Neutrophil (primary cell): ENCODE results near the gene CABLES1.

Source experiments
- H3K27ac ChIP-seq: fragments of 200-600 bp; sonication (generic); 2 replicates; pipeline ENCODE4 v1.5.1; 2016; ENCODE audit warnings: mild to moderate bottlenecking, moderate library complexity
- H3K27me3 ChIP-seq: fragments of 200-600 bp; sonication (generic); 2 replicates; pipeline ENCODE4 v1.6.0; 2016; ENCODE audit warnings: mild to moderate bottlenecking
- H3K36me3 ChIP-seq: fragments of 200-600 bp; sonication (generic); 2 replicates; pipeline ENCODE4 v1.5.1; 2017
- H3K4me1 ChIP-seq, 2 experiments: fragments of 200-600 bp in 1 of 2; sonication (generic) in 1 of 2; 1 replicate in 1 of 2; 2 replicates in 1 of 2; pipeline versions ENCODE4 v1.5.1 to v1.6.1; 2013 to 2016; ENCODE audit warnings: low read depth in 1 of 2, low read length in 1 of 2, mild to moderate bottlenecking in 1 of 2, moderate library complexity in 1 of 2; ENCODE audit not compliant: control insufficient read depth in 1 of 2, insufficient read depth in 1 of 2
- H3K4me3 ChIP-seq, 2 experiments: fragments of 200-600 bp in 1 of 2; sonication (generic) in 1 of 2; 1 replicate in 1 of 2; 2 replicates in 1 of 2; pipeline ENCODE4 v1.5.1; 2013 to 2016; ENCODE audit warnings: low read depth in 1 of 2, low read length in 1 of 2, mild to moderate bottlenecking in 1 of 2, moderate library complexity in 1 of 2
- H3K9me3 ChIP-seq: fragments of 200-600 bp; sonication (generic); 2 replicates; pipeline ENCODE4 v1.5.1; 2016
- CTCF ChIP-seq: fragments of 200-600 bp; sonication (generic); IDR thresholded peaks from 2 replicates; pipeline ENCODE4 v1.5.1; 2016; ENCODE audit warnings: antibody characterized with exemption

The CABLES1 gene

GRCh38 chr18:23162473-23162872 is 27.2 kb downstream of the CABLES1 start:
- TF ChIP-seq CTCF, result no peak
- Histone ChIP-seq H3K9me3 (no peaks in the 10 kb centered on the region), H3K27me3 (no peaks in the 10 kb centered on the region), H3K4me3 (no peak overlapping the region), H3K27ac (no peak overlapping the region), H3K4me1 (no peaks in the 10 kb centered on the region), H3K36me3 (no peaks in the 10 kb centered on the region)

- TF ChIP-seq CTCF, result no peak
- no peaks in the 10 kb centered on the region for H3K9me3 ChIP-seq
- H3K4me1 ChIP-seq, result no peaks in the 10 kb centered on the region
- no peaks in the 10 kb centered on the region for H3K36me3 ChIP-seq
- no peak overlapping the region for H3K27ac ChIP-seq
- no peaks in the 10 kb centered on the region for H3K27me3 ChIP-seq
- no peak overlapping the region for H3K4me3 ChIP-seq
Measured at GRCh38 chr18:23163786-23164533, 28.7 kb downstream of the CABLES1 start.

GRCh38 chr18:23165271-23166068 is 30.2 kb downstream of the CABLES1 start:
- Histone ChIP-seq H3K9me3 (no peaks in the 10 kb centered on the region), H3K4me3 (no peak overlapping the region), H3K27ac (no peak overlapping the region), H3K27me3 (no peaks in the 10 kb centered on the region), H3K4me1 (no peaks in the 10 kb centered on the region), H3K36me3 (no peaks in the 10 kb centered on the region)
- TF ChIP-seq CTCF, result no peak

- Histone ChIP-seq H3K27me3 (no peaks in the 10 kb centered on the region), H3K27ac (no peak overlapping the region), H3K4me3 (no peak overlapping the region), H3K9me3 (no peaks in the 10 kb centered on the region), H3K36me3 (no peaks in the 10 kb centered on the region), H3K4me1 (no peaks in the 10 kb centered on the region)
- TF ChIP-seq CTCF, result no peak
Measured at GRCh38 chr18:23166891-23167541, 31.7 kb downstream of the CABLES1 start.

GRCh38 chr18:23169673-23170044 is 34.4 kb downstream of the CABLES1 start:
- H3K4me1 ChIP-seq, result no peaks in the 10 kb centered on the region
- no peak for TF ChIP-seq CTCF

More at GRCh38 chr18:23169673-23170044, 34.4 kb downstream of the CABLES1 start:
- Histone ChIP-seq H3K27me3 (no peaks in the 10 kb centered on the region), H3K36me3 (no peaks in the 10 kb centered on the region), H3K27ac (no peak overlapping the region), H3K4me3 (no peak overlapping the region), H3K9me3 (no peaks in the 10 kb centered on the region)
